ENCODE data around the gene GUCY1A2. TPM values are rescaled to one million over a fixed set of nuclear protein-coding genes. Genes with fewer than 3 reads are reported as not detected.
"Not testable (repeated sequence)": the region's sequence is repeated elsewhere in the genome, so short reads cannot be mapped to it uniquely, and the experiment has no call there.

The GUCY1A2 gene
- total RNA-seq, 1 donor from 2014 or later, result 12.4 TPM

- intact Hi-C loops (cut with DNase I), result no loop called here
- ATAC-seq, result no peak
- no peak for DNase-seq (ENCODE audit: missing footprints)
These were observed 228.9 kb downstream of the GUCY1A2 start for GRCh38 chr11:106789406-106789805.

GRCh38 chr11:106787454-106787853 is 230.8 kb downstream of the GUCY1A2 start:
- intact Hi-C loops (cut with DNase I), result no loop called here
- no peak for ATAC-seq
- DNase-seq (ENCODE audit: missing footprints), result no peak

DNA sequence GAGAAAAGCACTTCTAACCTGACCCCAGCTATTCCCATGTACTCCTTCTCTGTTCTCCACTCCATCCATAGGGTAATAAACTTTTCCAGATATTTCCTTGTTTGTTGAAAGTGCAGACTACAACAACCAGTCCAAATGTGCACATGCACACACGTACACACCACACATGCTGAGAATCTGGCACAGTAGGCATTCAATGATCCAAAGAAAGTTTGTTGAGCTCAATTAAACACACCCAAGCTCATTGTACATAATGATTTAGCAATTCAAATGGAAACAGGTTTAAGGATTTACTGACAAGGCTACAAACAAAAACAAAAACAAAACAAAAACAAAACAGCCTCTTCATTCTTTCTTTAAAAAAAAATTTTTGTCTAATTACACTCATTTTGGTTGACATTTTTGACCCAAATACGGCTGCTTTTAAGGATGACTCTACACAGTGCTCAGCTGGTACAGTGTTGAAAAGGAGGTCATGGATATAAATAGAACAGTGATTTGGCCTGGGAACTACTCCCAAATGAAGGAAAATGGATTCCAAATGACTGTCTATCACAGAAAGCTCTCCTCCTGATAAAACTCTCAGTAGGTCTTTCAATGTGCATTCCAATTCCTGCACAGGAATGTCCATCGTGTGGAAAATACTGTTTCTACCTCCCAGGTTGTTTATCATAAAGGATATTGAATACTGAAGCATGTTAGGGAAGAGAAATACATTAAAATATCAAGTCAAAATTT is 232.2 kb downstream of the GUCY1A2 start:
- ATAC-seq (peak; percentile 63), DNase-seq (ENCODE audit: missing footprints) (no peak)
- intact Hi-C loops (cut with DNase I), result no loop called here

DNA sequence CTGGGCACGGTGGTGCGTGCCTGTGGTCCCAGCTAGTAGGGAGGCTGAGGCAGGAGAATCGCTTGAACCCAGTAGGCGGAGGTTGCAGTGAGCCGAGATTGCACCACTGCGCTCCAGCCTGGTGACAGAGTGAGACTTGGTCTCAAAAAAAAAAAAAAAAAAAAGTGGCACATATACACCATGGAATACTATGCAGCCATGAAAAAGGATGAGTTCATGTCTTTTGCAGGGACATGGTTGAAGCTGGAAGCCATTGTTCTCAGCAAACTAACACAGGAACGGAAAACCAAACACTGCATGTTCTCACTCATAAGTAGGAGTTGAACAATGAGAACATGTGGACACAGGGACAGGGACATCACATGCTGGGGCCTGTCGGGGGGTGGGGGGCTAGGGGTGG is 241.0 kb downstream of the GUCY1A2 start:
- DNase-seq (ENCODE audit: missing footprints); ATAC-seq; intact Hi-C loops (cut with DNase I): not testable (repeated sequence)

- intact Hi-C loops (cut with DNase I), result no loop called here
- no peak for DNase-seq (ENCODE audit: missing footprints)
- ATAC-seq, result no peak
These were observed 247.7 kb downstream of the GUCY1A2 start for GRCh38 chr11:106770489-106771085.

- no peak for ATAC-seq
- intact Hi-C loops (cut with DNase I), result no loop called here
- DNase-seq (ENCODE audit: missing footprints), result no peak
These were observed 252.6 kb downstream of the GUCY1A2 start for GRCh38 chr11:106765469-106766258.

DNA sequence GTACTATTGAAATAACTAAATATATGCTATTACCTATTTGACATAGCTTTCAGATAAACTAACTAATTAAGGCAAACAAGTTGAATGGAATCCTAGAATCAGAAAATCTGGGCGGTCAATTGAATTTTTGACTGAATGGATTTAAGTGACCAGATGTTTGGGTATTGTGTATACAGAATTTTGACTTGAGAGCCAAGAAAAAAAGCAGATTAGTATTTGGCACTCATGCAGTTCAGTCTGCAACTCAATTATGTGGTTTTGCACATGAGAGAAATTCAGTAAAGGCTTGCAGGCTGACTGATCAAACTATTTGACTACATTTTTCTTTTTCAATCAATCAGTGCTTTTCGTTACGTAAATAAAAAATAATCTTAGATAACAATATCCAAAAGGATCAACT is 254.8 kb downstream of the GUCY1A2 start:
- intact Hi-C loops (cut with DNase I), result no loop called here
- DNase-seq (ENCODE audit: missing footprints) (no peak), ATAC-seq (no peak)

DNA sequence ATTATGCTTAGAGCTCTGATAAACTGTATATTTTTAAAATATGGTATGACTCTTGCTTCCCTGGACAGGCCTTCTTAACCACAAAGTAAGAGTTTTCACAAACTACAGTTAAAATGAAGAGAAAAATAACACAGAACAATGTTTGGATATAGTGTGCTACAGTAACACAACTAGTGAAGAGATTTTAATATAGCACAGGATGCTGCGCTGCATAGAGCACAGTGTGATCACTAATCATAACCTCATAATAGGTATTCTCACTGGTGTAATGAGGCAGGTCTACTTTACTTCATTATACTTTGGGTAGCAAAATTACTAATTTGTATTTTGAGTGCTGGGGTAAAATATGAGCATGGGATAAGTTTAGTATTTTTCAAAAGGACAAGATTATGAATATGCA is 256.5 kb downstream of the GUCY1A2 start:
- DNase-seq (ENCODE audit: missing footprints), result no peak
- intact Hi-C loops (cut with DNase I), result no loop called here
- ATAC-seq, result no peak

DNA sequence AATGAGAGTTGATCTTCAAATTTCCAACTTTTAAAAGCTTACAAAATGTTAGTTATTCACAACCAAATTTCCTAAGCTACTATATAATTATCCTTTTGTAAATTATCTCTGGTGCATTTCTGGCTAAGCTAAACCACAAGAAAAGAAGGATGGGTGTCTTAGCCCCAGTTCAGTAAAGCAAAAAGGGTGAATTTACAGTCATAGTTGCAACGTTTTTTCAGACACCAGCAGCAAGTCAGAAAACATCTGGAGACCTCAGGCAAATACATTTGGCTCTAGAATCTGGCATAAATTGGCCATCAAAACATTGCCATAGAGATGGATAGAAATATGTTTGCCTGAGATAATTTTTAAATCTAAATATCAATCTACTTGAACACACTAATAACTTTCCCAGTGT is 257.0 kb downstream of the GUCY1A2 start:
- DNase-seq (ENCODE audit: missing footprints) (no peak), ATAC-seq (no peak)
- intact Hi-C loops (cut with DNase I), result no loop called here

DNA sequence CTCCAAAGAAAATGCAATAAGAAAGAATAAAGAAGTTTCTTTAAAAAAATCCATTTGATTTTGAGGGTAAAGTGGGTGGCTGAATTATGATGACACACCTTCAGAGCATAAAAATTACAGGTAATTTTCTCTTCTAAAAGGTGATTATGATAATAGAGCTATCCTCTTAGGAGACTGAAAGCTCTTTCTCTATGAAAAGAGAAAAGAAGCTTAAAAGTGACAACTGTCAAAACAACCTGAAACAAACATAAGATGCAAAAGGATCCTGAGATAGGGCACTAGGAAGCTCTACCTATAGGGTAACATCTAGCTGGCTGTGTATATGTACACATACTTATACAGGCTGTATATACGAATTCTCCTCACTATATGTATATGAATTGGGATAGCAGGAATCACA is 270.2 kb downstream of the GUCY1A2 start:
- intact Hi-C loops (cut with DNase I), result no loop called here
- ATAC-seq, result no peak
- DNase-seq (ENCODE audit: missing footprints), result no peak

DNA sequence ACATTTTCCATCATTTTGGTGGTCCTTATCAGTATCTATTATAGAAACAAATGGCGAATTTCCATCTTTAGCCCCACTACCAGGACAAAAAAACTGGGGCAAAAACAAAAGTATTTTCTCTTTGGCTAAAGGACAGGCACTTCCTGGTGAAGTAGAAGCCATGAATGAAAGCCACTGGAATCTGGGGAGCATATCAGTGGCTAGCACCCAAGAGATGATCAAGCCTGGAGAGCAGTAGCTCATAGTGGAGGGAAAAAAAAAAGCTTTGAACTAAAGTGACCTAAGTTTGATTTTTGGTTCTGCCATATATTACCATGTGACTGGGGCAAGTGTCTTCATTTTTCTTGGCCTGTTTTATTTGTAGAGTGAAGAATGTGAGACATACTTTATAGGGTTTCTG is 272.3 kb downstream of the GUCY1A2 start:
- intact Hi-C loops (cut with DNase I), result no loop called here
- no peak for DNase-seq (ENCODE audit: missing footprints)
- no peak for ATAC-seq

DNA sequence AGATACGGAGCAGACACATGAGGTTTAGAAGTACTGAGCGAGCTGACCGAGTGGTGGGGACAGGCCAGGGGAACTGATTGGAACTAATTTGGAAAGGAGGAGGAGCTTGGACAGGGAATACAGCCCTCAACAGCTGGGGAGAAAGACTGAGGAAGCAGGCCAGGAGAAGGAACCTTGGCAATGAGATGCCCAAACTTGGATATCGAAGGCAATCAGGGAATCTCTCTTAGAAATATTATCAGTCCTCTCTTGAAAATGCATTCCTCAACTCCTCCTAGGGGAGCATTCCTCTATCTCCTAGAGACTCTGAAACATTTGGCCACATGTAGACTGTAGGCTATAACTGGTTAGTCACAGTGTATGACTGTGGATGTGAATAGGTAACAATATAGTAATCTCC is 284.6 kb downstream of the GUCY1A2 start:
- ATAC-seq, result peak; percentile 23
- intact Hi-C loops (cut with DNase I), result no loop called here

GRCh38 chr11:106728859-106729258 is 289.4 kb downstream of the GUCY1A2 start:
- DNase-seq (ENCODE audit: missing footprints) (no peak), ATAC-seq (no peak)
- intact Hi-C loops (cut with DNase I), result loop anchor here (5.0 kb wide), 1 partner anchor 308 kb away; no protein-coding TSS in a partner anchor

More for the DNA sequence above, 284.6 kb downstream of the GUCY1A2 start:
- DNase-seq (ENCODE audit: missing footprints), result no peak

- no peak for ATAC-seq
- intact Hi-C loops (cut with DNase I), result loop anchor here (5.0 kb wide), 1 partner anchor 309 kb away; no protein-coding TSS in a partner anchor
- no peak for DNase-seq (ENCODE audit: missing footprints)
These were observed 289.9 kb downstream of the GUCY1A2 start for GRCh38 chr11:106728379-106728778.

DNA sequence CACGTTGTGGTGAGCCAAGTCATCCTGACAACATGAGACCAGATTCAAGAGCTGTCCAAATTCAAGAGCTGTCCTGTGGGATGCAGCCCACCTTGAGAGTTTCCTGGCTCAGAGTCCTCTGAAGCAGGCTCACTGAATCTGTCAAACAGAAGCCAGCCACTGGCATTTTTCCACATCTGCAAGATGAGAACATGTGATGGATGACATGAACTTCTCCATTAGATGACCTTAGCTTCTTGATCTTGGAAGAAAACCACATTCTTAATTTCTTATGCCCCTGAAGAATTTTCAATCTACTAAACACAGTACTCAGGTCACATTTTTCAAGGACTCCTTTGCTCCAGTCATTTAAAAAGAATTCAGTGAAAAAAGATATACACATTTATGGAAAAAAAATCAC is 291.0 kb downstream of the GUCY1A2 start:
- intact Hi-C loops (cut with DNase I), result loop anchor here (5.0 kb wide), 1 partner anchor 310 kb away; no protein-coding TSS in a partner anchor
- no peak for DNase-seq (ENCODE audit: missing footprints)
- ATAC-seq, result no peak

- intact Hi-C loops (cut with DNase I), result no loop called here
- ATAC-seq, result peak; percentile 52
These were observed 293.9 kb downstream of the GUCY1A2 start for GRCh38 chr11:106724293-106724892.

DNA sequence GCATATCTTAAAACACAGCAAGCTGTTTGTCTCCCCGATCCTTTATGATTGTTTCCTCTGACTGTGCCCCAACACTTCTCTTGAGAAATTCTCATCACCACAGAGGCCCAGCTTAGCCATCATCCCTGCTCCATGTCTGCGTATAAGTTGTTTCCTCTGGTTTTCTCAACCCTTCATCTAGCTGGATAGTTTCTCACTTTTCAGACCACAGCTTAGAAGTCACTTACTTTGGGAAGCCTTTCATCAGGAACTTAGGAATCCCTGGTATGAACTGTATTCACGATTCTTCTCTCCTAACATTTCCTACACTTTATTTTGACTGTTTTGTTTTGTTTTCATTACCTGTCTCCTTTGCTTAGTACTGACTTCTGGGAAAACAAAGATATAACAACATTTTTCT is 295.2 kb downstream of the GUCY1A2 start:
- intact Hi-C loops (cut with DNase I), result no loop called here
- ATAC-seq, result no peak

More at GRCh38 chr11:106724293-106724892, 293.9 kb downstream of the GUCY1A2 start:
- no peak for DNase-seq (ENCODE audit: missing footprints)

GRCh38 chr11:106717222-106717621 is 301.1 kb downstream of the GUCY1A2 start:
- intact Hi-C loops (cut with DNase I), result no loop called here
- DNase-seq (ENCODE audit: missing footprints), result no peak
- no peak for ATAC-seq

More for the DNA sequence above, 295.2 kb downstream of the GUCY1A2 start:
- DNase-seq (ENCODE audit: missing footprints), result no peak

DNA sequence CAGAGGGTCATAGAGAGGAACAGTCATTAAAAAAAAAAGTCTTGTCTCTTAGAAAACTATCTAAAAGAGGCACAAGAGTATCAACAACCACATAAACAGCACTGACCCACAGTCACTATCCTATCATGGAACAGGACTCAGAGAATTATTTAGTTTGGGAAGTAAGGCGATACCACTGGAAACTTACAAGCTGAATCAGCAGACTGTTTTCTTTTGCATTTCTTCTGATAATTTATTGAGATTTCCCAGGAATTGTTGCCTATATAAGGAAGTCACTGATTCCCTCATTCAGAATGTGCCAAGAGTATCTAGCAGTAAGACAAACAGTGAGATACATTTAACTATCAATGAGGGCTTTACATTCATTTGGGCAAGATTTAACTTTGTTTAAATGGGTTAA is 304.1 kb downstream of the GUCY1A2 start:
- ATAC-seq (no peak), DNase-seq (ENCODE audit: missing footprints) (no peak)
- intact Hi-C loops (cut with DNase I), result no loop called here

Measured in Right ventricle myocardium inferior (tissue), 1 donor.